Measurements from ENCODE around the gene CMC2. TPM values are rescaled to one million over a fixed set of nuclear protein-coding genes. Genes with fewer than 3 reads are reported as not detected.
A peak's percentile ranks its signal among the peaks of the same experiment; 100 is the strongest.

The CMC2 gene
- total and polyA plus RNA-seq, 9 of the 15 experiments (the other 6 are each of a cell fraction or from before 2014, with no cell fraction given) = 122 to 501 (median 172) TPM

- TF ChIP-seq JUND (IDR thresholded peaks at IDR 0.05; ENCODE audit: borderline replicate concordance, low read depth, low read length) (peak; percentile 72), JUND (tag; IDR thresholded peaks at IDR 0.05; ENCODE audit: borderline replicate concordance, low read depth, low read length) (peak; percentile 48; the same call in 1 of the 3 replicates), E2F3 (CRISPR knock-in tag; IDR thresholded peaks at IDR 0.05) (no peak), ZNF232 (CRISPR knock-in tag; IDR thresholded peaks at IDR 0.05) (no peak), YY1 (IDR thresholded peaks at IDR 0.05; ENCODE audit: borderline replicate concordance in 1 of 3, control insufficient read depth in 1 of 3, extremely low read depth in 1 of 3, insufficient read depth in 3 of 3, insufficient read length in 1 of 3, insufficient replicate concordance in 2 of 3, low read depth in 1 of 3, low read length in 2 of 3) (peak in 1 of 3 experiments; percentile 36), ZNF449 (CRISPR knock-in tag; IDR thresholded peaks at IDR 0.05) (no peak), POLR2A (conservative IDR thresholded peaks at IDR 0.05) (no peak), NFRKB (IDR thresholded peaks at IDR 0.05; ENCODE audit: low read depth) (no peak), HMG20B (CRISPR knock-in tag; IDR thresholded peaks at IDR 0.05) (no peak), NR1H2 (CRISPR knock-in tag; IDR thresholded peaks at IDR 0.05) (no peak), TCF3 (CRISPR knock-in tag; IDR thresholded peaks at IDR 0.05) (peak; percentile 52; the same call in 1 of the 2 replicates), ZNF184 (CRISPR knock-in tag; IDR thresholded peaks at IDR 0.05) (no peak), ZNF707 (CRISPR knock-in tag; conservative IDR thresholded peaks at IDR 0.05) (no peak), NELFE (IDR thresholded peaks at IDR 0.05; ENCODE audit: insufficient read depth, insufficient read length) (no peak), FOXP1 (CRISPR knock-in tag; IDR thresholded peaks at IDR 0.05) (no peak), TGIF2 (CRISPR knock-in tag; IDR thresholded peaks at IDR 0.05) (no peak), XRCC5 (IDR thresholded peaks at IDR 0.05; ENCODE audit: low read depth, low read length) (no peak), HDAC2 (IDR thresholded peaks at IDR 0.05) (peak; percentile 36; the same call in 1 of the 2 replicates), BHLHE40 (IDR thresholded peaks at IDR 0.05; ENCODE audit: low read length) (0 out of 2 replicates have a peak, but pooled peaks have one; percentile 32), ZFP36 (IDR thresholded peaks at IDR 0.05; ENCODE audit: low read depth, low read length, partially characterized antibody) (no peak)
- TF ChIP-seq, protein P1, sequence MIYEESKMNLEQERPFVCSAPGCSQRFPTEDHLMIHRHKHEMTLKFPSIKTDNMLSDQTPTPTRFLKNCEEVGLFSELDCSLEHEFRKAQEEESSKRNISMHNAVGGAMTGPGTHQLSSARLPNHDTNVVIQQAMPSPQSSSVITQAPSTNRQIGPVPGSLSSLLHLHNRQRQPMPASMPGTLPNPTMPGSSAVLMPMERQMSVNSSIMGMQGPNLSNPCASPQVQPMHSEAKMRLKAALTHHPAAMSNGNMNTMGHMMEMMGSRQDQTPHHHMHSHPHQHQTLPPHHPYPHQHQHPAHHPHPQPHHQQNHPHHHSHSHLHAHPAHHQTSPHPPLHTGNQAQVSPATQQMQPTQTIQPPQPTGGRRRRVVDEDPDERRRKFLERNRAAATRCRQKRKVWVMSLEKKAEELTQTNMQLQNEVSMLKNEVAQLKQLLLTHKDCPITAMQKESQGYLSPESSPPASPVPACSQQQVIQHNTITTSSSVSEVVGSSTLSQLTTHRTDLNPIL (CRISPR knock-in tag; IDR thresholded peaks at IDR 0.05) = no peak
- TF ChIP-seq, protein P2, sequence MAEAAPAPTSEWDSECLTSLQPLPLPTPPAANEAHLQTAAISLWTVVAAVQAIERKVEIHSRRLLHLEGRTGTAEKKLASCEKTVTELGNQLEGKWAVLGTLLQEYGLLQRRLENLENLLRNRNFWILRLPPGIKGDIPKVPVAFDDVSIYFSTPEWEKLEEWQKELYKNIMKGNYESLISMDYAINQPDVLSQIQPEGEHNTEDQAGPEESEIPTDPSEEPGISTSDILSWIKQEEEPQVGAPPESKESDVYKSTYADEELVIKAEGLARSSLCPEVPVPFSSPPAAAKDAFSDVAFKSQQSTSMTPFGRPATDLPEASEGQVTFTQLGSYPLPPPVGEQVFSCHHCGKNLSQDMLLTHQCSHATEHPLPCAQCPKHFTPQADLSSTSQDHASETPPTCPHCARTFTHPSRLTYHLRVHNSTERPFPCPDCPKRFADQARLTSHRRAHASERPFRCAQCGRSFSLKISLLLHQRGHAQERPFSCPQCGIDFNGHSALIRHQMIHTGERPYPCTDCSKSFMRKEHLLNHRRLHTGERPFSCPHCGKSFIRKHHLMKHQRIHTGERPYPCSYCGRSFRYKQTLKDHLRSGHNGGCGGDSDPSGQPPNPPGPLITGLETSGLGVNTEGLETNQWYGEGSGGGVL (CRISPR knock-in tag; IDR thresholded peaks at IDR 0.05) = no peak
These were observed 13.4 kb downstream of the CMC2 start (continued) for GRCh38 chr16:80993307-80993706.
